GM12873 (cell line): ENCODE results near the gene BEST3.

Experiments
- CTCF ChIP-seq: IDR thresholded peaks from 2 replicates; pipeline ENCODE4 v1.5.1; 2012; ENCODE audit warnings: low read depth, mild to moderate bottlenecking, moderate library complexity, low read length, control low read depth; ENCODE audit not compliant: insufficient read depth; ENCODE audit errors: missing control alignments

The BEST3 gene

GRCh38 chr12:69672195-69672594, 26.9 kb downstream of the BEST3 start:
- TF ChIP-seq CTCF: no peak

GRCh38 chr12:69671597-69671996, 27.5 kb downstream of the BEST3 start:
- TF ChIP-seq CTCF: no peak

GRCh38 chr12:69666798-69667197, 32.3 kb downstream of the BEST3 start:
- no peak for TF ChIP-seq CTCF

- no peak for TF ChIP-seq CTCF
These were observed 35.4 kb downstream of the BEST3 start for GRCh38 chr12:69663726-69664125.

- no peak for TF ChIP-seq CTCF
These were observed 36.3 kb downstream of the BEST3 start for GRCh38 chr12:69662764-69663163.

GRCh38 chr12:69661386-69661785, 37.7 kb downstream of the BEST3 start:
- TF ChIP-seq CTCF: no peak

- no peak for TF ChIP-seq CTCF
These were observed 38.8 kb downstream of the BEST3 start for GRCh38 chr12:69660164-69660863.
